AG04450 (cell line): Measurements from ENCODE around the gene GSC. TPM values are rescaled to one million over a fixed set of nuclear protein-coding genes. Genes with fewer than 3 reads are reported as not detected.
"Not testable (repeated sequence)": the region's sequence is repeated elsewhere in the genome, so short reads cannot be mapped to it uniquely, and the experiment has no call there.

ENCODE experiments used
- CTCF ChIA-PET: fragments of 300-600, 350-600 bp; formaldehyde crosslinking; extraction: SDS; loops from one replicate; lab custom pipeline; 2022; ENCODE audit warnings: antibody characterized with exemption, inconsistent platforms; lab: Charles Lee
- POLR2A ChIA-PET: fragments of 350-600 bp; formaldehyde crosslinking; extraction: SDS; loops from one replicate; lab custom pipeline; 2021; ENCODE audit warnings: antibody characterized with exemption, inconsistent platforms; lab: Yijun Ruan, JAX
- DNase-seq: peaks from one replicate; pipeline ENCODE4 v3.0.0-alpha.2; 2011; ENCODE audit warnings: low read depth, low spot score
- H3K27ac ChIP-seq: one replicate; pipeline ENCODE4 v1.5.1; 2012; ENCODE audit warnings: low read depth, low read length, control low read depth
- H3K27me3 ChIP-seq: one replicate; pipeline ENCODE4 v1.6.0; 2012; ENCODE audit warnings: low read length; ENCODE audit not compliant: control insufficient read depth, insufficient read depth
- H3K4me3 ChIP-seq: 2 replicates; pipeline ENCODE4 v1.5.1; 2011; ENCODE audit warnings: mild to moderate bottlenecking, low read depth, low read length, control low read depth
- H3K9me3 ChIP-seq: 2 replicates; pipeline ENCODE4 v1.5.1; 2012; ENCODE audit warnings: low read length; ENCODE audit not compliant: control insufficient read depth, insufficient read depth
- CTCF ChIP-seq: IDR thresholded peaks from 2 replicates; pipeline ENCODE4 v1.5.1; 2011; ENCODE audit warnings: low read depth, low read length, control low read depth, inconsistent platforms
- polyA minus RNA-seq: library from RNA; depleted of rRNA, polyadenylated mRNA; stranded (reverse); fragments of >200 nt; gene quantifications from 2 replicates; pipeline ENCODE4 v1.2.3, GENCODE V29; 2011; rRNA and poly(A)+ RNA removed
- polyA plus RNA-seq: library from polyadenylated mRNA; depleted of rRNA; stranded (reverse); fragments of >200 nt; gene quantifications from 2 replicates; pipeline ENCODE4 v1.2.3, GENCODE V29; 2011; rRNA removed

The GSC gene
- not detected in 2 replicates for polyA plus RNA-seq
- not detected in 2 replicates for polyA minus RNA-seq

GRCh38 chr14:94769391-94770250 lies at the start of gene GSC:
GSC (minus strand) TSS chr14:94770113; CDS start chr14:94770015, 98 bp downstream.
- DNase-seq, result no peak
- no peak for TF ChIP-seq CTCF
- peaks cover 21% of the 10 kb centered on the region; the same call in 1 of the 2 replicates for H3K9me3 ChIP-seq
- H3K27me3 ChIP-seq, result peaks cover 84% of the 10 kb centered on the region
- peak within 1 kb of the TSS; percentile 48 for H3K4me3 ChIP-seq
- ChIA-PET CTCF (no interaction called here), POLR2A (no interaction called here)
- no peak within 1 kb of the TSS for H3K27ac ChIP-seq

- peaks cover 53% of the 10 kb centered on the region for H3K9me3 ChIP-seq
- ChIA-PET CTCF (no interaction called here), POLR2A (no interaction called here)
- H3K27ac ChIP-seq, result no peak overlapping the region
- no peak for DNase-seq
- H3K4me3 ChIP-seq, result no peak overlapping the region
- no peaks in the 10 kb centered on the region for H3K27me3 ChIP-seq
- no peak for TF ChIP-seq CTCF
Measured at GRCh38 chr14:94819531-94819930, 49.6 kb upstream of the GSC start.

- H3K9me3 ChIP-seq, result peaks cover 64% of the 10 kb centered on the region
- H3K27ac ChIP-seq, result no peak overlapping the region
- H3K27me3 ChIP-seq, result no peaks in the 10 kb centered on the region
- no peak for TF ChIP-seq CTCF
- no peak for DNase-seq
- ChIA-PET CTCF (no interaction called here), POLR2A (no interaction called here)
- no peak overlapping the region for H3K4me3 ChIP-seq
Measured at GRCh38 chr14:94816113-94816512, 46.2 kb upstream of the GSC start.

GRCh38 chr14:94805680-94806288 lies 35.9 kb upstream of the GSC start:
- no peak for TF ChIP-seq CTCF
- Histone ChIP-seq H3K27ac (no peak overlapping the region), H3K4me3 (no peak overlapping the region), H3K27me3 (no peaks in the 10 kb centered on the region), H3K9me3 (peaks cover 10% of the 10 kb centered on the region)
- ChIA-PET CTCF (no interaction called here), POLR2A (no interaction called here)
- no peak for DNase-seq

GRCh38 chr14:94801225-94801624 lies 31.3 kb upstream of the GSC start:
- ChIA-PET POLR2A (no interaction called here), CTCF (no interaction called here)
- Histone ChIP-seq H3K9me3 (peaks cover 4% of the 10 kb centered on the region; the same call in 1 of the 2 replicates), H3K4me3 (no peak overlapping the region), H3K27ac (no peak overlapping the region), H3K27me3 (no peaks in the 10 kb centered on the region)
- no peak for DNase-seq
- TF ChIP-seq CTCF, result no peak

GRCh38 chr14:94800764-94801163 lies 30.9 kb upstream of the GSC start:
- CTCF ChIA-PET, POLR2A ChIA-PET, H3K9me3 ChIP-seq, H3K27me3 ChIP-seq, H3K27ac ChIP-seq, H3K4me3 ChIP-seq, DNase-seq: not testable (repeated sequence)
